ENCODE results near the gene TBC1D10A. TPM values are rescaled to one million over a fixed set of nuclear protein-coding genes. Genes with fewer than 3 reads are reported as not detected.
"Not testable (repeated sequence)": the region's sequence is repeated elsewhere in the genome, so short reads cannot be mapped to it uniquely, and the experiment has no call there.

The TBC1D10A gene
- total RNA-seq, 1 experiment from 2014 or later: 11.1 TPM

GRCh38 chr22:30338802-30339201 is 12.1 kb upstream of the TBC1D10A start:
- Mint-ChIP-seq H3K36me3 (peaks cover 95% of the 10 kb centered on the region), H3K27me3 (ENCODE audit: low read depth) (no peaks in the 10 kb centered on the region), H3K4me1 (no peaks in the 10 kb centered on the region), H3K9me3 (no peaks in the 10 kb centered on the region), H3K4me3 (no peak overlapping the region), H3K27ac (no peak overlapping the region)
- no peak for ATAC-seq
- no peak for TF ChIP-seq ZNF396 (CRISPR knock-in tag; IDR thresholded peaks at IDR 0.05; ENCODE audit: borderline replicate concordance)
- no peak for TF ChIP-seq ZSCAN18 (CRISPR knock-in tag; IDR thresholded peaks at IDR 0.05)
- DNase-seq (ENCODE audit: low spot score): no peak
- POLR2A ChIA-PET: no interaction called here
- CTCF ChIA-PET: interaction anchor here (1.3 kb wide), 1 partner anchor 49 kb away, joined by 3 read pairs; the partner anchor contains the start of gene RNF215

GRCh38 chr22:30338341-30338740 is 11.6 kb upstream of the TBC1D10A start:
- H3K27ac Mint-ChIP-seq; DNase-seq (ENCODE audit: low spot score); H3K27me3 Mint-ChIP-seq (ENCODE audit: low read depth); H3K9me3 Mint-ChIP-seq; POLR2A ChIA-PET; ATAC-seq; H3K4me1 Mint-ChIP-seq; H3K4me3 Mint-ChIP-seq: not testable (repeated sequence)
- CTCF ChIA-PET: interaction anchor here (1.0 to 1.3 kb wide), 2 partner anchors 49 to 50 kb away, joined by 3 read pairs; partner anchors contain the start of gene RNF215
- H3K36me3 Mint-ChIP-seq: peaks cover 95% of the 10 kb centered on the region

GRCh38 chr22:30337461-30337778 is 10.7 kb upstream of the TBC1D10A start:
- Mint-ChIP-seq H3K4me3 (no peak overlapping the region), H3K9me3 (no peaks in the 10 kb centered on the region), H3K4me1 (no peaks in the 10 kb centered on the region), H3K36me3 (peaks cover 92% of the 10 kb centered on the region), H3K27me3 (ENCODE audit: low read depth) (no peaks in the 10 kb centered on the region), H3K27ac (no peak overlapping the region)
- ChIA-PET POLR2A (no interaction called here), CTCF (interaction anchor here (1.0 kb wide), 2 partner anchors 9 to 49 kb away, joined by 3 read pairs; no protein-coding TSS in a partner anchor)
- no peak for TF ChIP-seq ESRRA (CRISPR knock-in tag; IDR thresholded peaks at IDR 0.05; ENCODE audit: borderline replicate concordance)
- TF ChIP-seq USF2 (CRISPR knock-in tag; IDR thresholded peaks at IDR 0.05): no peak
- no peak for TF ChIP-seq KAT7 (CRISPR knock-in tag; IDR thresholded peaks at IDR 0.05; ENCODE audit: borderline replicate concordance)
- no peak for TF ChIP-seq HMGXB4 (CRISPR knock-in tag; IDR thresholded peaks at IDR 0.05)
- no peak for TF ChIP-seq RORB (CRISPR knock-in tag; IDR thresholded peaks at IDR 0.05)
- TF ChIP-seq NR3C1 (CRISPR knock-in tag; conservative IDR thresholded peaks at IDR 0.05; ENCODE audit: low read depth): no peak
- TF ChIP-seq ZMAT4 (CRISPR knock-in tag; IDR thresholded peaks at IDR 0.05): no peak
- TF ChIP-seq FOXJ3 (CRISPR knock-in tag; IDR thresholded peaks at IDR 0.05; ENCODE audit: borderline replicate concordance): no peak
- TF ChIP-seq NR1H2 (CRISPR knock-in tag; IDR thresholded peaks at IDR 0.05): no peak
- TF ChIP-seq ZNF671 (CRISPR knock-in tag; IDR thresholded peaks at IDR 0.05): no peak
- TF ChIP-seq ZNF219 (CRISPR knock-in tag; IDR thresholded peaks at IDR 0.05; ENCODE audit: borderline replicate concordance): no peak
- TF ChIP-seq ZNF423 (CRISPR knock-in tag; IDR thresholded peaks at IDR 0.05): no peak
- no peak for TF ChIP-seq ATF1 (CRISPR knock-in tag; IDR thresholded peaks at IDR 0.05)
- no peak for TF ChIP-seq GRHL2 (CRISPR knock-in tag; IDR thresholded peaks at IDR 0.05; ENCODE audit: insufficient replicate concordance, severe bottlenecking)
- no peak for TF ChIP-seq MXD4 (CRISPR knock-in tag; IDR thresholded peaks at IDR 0.05; ENCODE audit: borderline replicate concordance)
- TF ChIP-seq AFF4 (CRISPR knock-in tag; IDR thresholded peaks at IDR 0.05; ENCODE audit: borderline replicate concordance): no peak
- no peak for TF ChIP-seq USF1 (CRISPR knock-in tag; IDR thresholded peaks at IDR 0.05)
- TF ChIP-seq ZBTB21 (CRISPR knock-in tag; IDR thresholded peaks at IDR 0.05; ENCODE audit: borderline replicate concordance): no peak
- TF ChIP-seq ZNF317 (CRISPR knock-in tag; IDR thresholded peaks at IDR 0.05; ENCODE audit: borderline replicate concordance, low read depth): no peak
- no peak for TF ChIP-seq GTF2I (CRISPR knock-in tag; conservative IDR thresholded peaks at IDR 0.05)
- ATAC-seq (no peak), DNase-seq (ENCODE audit: low spot score) (no peak)
